ELR (cell line): ENCODE measurements around the gene HGFAC.

ENCODE experiments used
- DNase-seq: peaks from one replicate; pipeline ENCODE4 v3.0.0-alpha.2; 2015; ENCODE audit warnings: low read depth

The HGFAC gene

GRCh38 chr4:3441501-3442459 is at the start of gene HGFAC:
Gene HGFAC (plus strand): TSS chr4:3441968. CDS start chr4:3442002, 34 bp downstream.
- no peak for DNase-seq

GRCh38 chr4:3392321-3392720 is 49.4 kb upstream of the HGFAC start:
- no peak for DNase-seq

GRCh38 chr4:3393171-3393570 is 48.6 kb upstream of the HGFAC start:
- DNase-seq = no peak

GRCh38 chr4:3396600-3396999 is 45.2 kb upstream of the HGFAC start:
- no peak for DNase-seq

- DNase-seq = no peak
Measured at GRCh38 chr4:3397128-3397527, 44.6 kb upstream of the HGFAC start.

GRCh38 chr4:3399277-3400194 is 42.2 kb upstream of the HGFAC start:
- peak; percentile 52 for DNase-seq

- peak; percentile 74 for DNase-seq
Measured at GRCh38 chr4:3401436-3402171, 40.2 kb upstream of the HGFAC start.

GRCh38 chr4:3402491-3403347 is 39.0 kb upstream of the HGFAC start:
- DNase-seq = peak; percentile 67

GRCh38 chr4:3403348-3403906 is 38.3 kb upstream of the HGFAC start:
- DNase-seq = no peak

- DNase-seq = no peak
Measured at GRCh38 chr4:3404546-3404945, 37.2 kb upstream of the HGFAC start.

GRCh38 chr4:3405176-3405575 is 36.6 kb upstream of the HGFAC start:
- DNase-seq = no peak

GRCh38 chr4:3406021-3406420 is 35.7 kb upstream of the HGFAC start:
- no peak for DNase-seq

- DNase-seq = no peak
Measured at GRCh38 chr4:3406431-3406830, 35.3 kb upstream of the HGFAC start.

- DNase-seq = no peak
Measured at GRCh38 chr4:3407171-3407771, 34.5 kb upstream of the HGFAC start.

GRCh38 chr4:3407930-3408792 is 33.6 kb upstream of the HGFAC start:
- no peak for DNase-seq

- no peak for DNase-seq
Measured at GRCh38 chr4:3408793-3409330, 32.9 kb upstream of the HGFAC start.

GRCh38 chr4:3409571-3410091 is 32.1 kb upstream of the HGFAC start:
- DNase-seq = no peak

- DNase-seq = no peak
Measured at GRCh38 chr4:3410401-3411135, 31.2 kb upstream of the HGFAC start.
